HG03135 (cell line): ENCODE results near the gene ADGRA1.
"Not testable (repeated sequence)": the region's sequence is repeated elsewhere in the genome, so short reads cannot be mapped to it uniquely, and the experiment has no call there.

Source experiments
- ATAC-seq: cut with Tn5 transposase; IDR thresholded peaks from one replicate; pipeline ENCODE4 v1.9.1; 2021; ENCODE audit warnings: mild to moderate bottlenecking, moderate library complexity; ENCODE audit not compliant: unreplicated experiment

Gene ADGRA1, protein sequence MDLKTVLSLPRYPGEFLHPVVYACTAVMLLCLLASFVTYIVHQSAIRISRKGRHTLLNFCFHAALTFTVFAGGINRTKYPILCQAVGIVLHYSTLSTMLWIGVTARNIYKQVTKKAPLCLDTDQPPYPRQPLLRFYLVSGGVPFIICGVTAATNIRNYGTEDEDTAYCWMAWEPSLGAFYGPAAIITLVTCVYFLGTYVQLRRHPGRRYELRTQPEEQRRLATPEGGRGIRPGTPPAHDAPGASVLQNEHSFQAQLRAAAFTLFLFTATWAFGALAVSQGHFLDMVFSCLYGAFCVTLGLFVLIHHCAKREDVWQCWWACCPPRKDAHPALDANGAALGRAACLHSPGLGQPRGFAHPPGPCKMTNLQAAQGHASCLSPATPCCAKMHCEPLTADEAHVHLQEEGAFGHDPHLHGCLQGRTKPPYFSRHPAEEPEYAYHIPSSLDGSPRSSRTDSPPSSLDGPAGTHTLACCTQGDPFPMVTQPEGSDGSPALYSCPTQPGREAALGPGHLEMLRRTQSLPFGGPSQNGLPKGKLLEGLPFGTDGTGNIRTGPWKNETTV

DNA sequence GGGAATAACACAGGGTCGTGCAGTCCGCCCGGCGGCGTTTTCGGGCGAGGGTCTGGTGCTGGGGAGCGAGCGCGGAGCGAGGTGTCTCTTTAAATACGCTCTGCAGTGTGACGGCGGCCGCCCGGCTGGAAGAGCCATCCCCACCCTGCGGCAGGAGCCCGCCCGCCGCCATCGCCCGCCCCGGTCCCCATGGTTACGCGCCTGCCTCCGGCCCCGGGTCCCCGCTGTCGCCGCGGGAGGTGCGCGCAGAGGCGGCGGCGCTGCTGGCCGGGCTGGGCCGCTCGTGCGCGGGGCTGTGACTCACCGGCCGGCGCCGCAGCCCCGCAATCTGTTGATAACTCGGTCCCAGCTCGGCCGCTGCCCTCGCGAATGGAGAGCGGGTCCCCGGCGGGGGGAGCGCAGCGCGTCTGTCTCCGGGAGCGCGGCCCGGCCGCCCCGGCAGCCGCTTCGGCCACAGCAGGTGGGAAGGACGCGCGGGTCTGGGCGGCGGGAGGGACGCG, at the start of gene ADGRA1:
Gene ADGRA1, plus strand, starts transcription at position 246 of the 500 bp plus-strand sequence. CDS start 986 bp downstream, outside the sequence.
- no peak for ATAC-seq

DNA sequence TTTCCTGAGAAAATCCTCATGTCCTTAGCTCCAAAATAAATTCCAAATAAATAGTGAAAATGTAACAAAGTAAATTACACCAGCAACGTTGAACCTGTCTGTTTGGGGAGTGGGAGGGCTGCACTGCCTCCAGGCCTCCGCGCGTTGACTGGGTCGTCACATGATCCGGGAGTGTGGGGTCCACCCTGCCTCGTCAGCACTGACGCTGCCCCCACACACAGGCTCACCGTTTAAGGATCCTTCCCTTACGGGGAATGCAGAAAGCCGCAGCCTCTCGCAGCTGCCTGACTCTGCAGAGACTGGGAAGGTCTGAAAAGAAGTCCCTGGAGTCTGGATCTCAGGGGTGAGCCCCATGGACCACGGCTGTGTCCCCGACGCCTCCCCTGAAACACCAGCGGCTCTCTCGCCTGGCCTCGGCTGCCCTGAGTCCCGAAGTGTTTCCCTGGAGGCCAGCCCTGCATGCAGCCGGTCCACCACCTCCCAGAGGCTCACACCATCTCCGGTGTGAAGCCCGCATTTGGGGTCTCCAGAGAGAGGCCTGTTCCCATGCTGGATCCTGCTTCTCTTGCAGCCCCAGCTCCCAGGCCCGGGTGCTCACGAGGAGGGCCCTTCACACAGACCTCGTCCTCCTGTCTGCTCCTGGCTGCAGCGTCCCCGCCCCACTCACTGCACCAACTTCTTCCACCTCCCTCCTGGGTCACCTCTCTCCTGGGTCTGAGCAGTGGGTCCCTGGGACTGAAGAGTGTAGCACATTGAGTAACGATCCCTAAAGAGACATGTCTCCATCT, 49.5 kb upstream of the ADGRA1 start:
- ATAC-seq: no peak

DNA sequence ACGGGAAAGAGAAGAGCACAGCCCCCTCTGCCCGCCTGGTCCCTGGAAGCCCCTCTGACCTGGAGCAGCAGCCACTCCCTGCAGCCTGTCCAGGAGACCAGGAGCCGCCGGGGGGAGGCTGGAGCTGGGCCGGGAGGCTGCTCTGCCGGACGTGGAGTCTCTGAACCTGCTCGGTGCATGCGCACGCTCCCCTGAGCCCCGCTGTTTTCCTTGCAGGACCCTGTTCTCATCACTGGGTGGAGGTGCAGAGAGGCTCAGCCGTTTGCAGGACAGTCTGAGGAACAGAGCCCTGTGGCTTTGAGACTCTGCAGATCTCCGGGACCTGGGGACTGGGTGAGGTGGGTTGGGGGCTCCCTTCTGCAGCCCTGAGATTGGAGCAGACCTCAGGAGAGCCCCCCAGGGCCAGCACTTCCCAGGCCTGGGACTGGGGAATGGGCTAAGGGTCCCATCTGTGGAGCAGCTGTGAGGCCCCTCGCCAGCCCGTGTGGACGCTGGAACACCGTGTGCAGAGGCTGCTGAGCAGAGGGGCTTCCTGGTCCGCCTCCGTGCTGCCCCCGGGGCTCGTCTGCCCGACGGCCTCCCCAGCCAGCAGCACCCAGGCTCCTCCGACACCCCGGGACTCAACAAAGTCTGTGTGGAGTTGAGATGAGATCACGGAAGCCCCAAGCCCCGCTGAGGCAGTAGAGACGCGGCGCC, 48.5 kb upstream of the ADGRA1 start:
- no peak for ATAC-seq

DNA sequence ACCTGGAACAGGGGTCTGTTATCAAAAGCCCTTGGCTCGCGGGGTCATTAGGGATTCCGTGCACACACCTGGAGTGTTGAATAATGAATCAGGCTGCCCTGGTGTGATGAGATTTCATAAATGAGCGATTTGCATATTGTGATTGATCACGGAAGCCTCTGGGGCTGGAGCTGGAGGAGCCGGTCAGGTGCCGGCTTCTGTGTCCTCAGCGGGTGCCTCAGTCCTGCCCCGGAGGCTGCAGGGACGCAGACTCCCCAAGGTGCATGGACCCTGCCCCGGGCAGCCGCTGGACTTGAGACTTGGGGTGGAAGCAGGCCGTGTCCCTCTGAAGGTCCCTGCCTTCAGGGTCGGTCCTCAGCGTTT, 47.9 kb upstream of the ADGRA1 start:
- ATAC-seq: no peak

DNA sequence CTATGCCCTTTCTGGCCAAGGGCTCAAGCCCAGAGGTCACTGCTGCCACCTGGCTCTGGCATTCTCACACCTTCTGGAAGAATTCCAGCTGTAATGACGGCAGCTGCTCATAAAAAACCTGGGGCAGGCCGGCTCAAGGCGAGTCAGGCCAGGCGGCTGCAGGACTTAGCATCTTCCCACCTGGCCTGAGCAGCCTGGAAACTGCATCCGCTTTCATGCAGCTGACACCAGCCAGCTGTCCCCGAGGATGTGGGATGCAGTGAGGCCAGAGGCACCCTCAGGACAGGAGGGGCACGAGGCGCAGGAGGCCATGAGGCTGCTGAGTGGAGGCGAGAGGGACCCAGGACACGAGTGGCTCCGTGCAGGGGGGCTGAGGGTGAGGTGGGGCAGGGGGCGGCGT, 47.5 kb upstream of the ADGRA1 start:
- ATAC-seq: no peak

DNA sequence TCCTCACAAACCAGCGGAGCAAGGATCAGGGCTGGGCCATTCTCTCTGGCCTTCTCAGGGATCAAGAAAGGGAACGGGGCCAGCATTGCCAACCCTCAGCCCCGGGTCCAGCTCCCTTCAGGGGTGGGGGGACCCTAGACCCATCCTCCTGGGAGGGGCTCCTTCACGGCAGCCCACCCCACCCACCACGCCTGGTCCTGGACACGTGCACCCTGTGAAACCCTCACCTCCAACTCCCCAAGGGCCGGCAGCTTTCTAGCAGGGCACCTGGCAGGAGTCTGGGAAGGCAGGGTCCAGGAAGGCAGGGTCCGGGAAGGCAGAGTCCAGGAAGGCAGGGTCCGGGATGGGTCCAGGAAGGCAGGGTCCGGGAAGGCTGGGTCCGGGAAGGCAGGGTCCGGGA, 46.6 kb upstream of the ADGRA1 start:
- ATAC-seq: no peak

DNA sequence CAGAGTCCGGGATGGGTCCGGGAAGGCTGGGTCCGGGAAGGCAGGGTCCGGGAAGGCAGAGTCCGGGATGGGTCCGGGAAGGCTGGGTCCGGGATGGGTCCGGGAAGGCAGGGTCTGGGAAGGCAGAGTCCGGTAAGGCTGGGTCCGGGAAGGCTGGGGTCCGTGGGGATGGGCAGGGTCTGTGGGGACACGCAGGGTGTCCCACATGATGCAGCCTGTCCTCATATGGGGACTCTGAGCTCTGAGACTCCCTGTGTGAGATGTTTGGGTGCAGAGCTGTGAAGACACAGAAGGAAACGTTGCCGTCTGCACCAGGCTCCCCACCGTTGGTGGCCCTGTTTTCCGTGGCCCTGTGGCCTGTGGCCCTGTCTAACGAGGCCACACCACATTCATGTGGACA, 45.7 kb upstream of the ADGRA1 start:
- ATAC-seq: no peak

DNA sequence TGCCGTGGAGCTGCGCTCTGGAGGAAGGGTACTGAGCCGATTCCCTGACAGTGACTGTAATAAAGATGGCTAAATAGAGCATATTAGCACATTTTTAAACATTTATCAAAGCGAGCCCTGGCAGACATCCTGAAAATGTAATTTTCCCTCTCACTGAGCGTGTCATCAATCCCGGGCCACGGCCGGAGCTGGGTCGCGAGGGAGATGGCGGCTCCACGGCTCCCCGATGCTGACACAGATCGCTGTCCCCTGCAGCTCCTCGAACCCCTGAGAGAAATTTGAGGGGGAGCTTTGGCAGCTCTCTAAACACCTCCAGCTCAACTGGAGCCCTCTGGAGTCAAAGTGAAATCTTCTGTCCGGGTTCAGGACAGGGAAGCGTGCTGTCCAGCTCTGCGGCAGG, 44.9 kb upstream of the ADGRA1 start:
- ATAC-seq: no peak

DNA sequence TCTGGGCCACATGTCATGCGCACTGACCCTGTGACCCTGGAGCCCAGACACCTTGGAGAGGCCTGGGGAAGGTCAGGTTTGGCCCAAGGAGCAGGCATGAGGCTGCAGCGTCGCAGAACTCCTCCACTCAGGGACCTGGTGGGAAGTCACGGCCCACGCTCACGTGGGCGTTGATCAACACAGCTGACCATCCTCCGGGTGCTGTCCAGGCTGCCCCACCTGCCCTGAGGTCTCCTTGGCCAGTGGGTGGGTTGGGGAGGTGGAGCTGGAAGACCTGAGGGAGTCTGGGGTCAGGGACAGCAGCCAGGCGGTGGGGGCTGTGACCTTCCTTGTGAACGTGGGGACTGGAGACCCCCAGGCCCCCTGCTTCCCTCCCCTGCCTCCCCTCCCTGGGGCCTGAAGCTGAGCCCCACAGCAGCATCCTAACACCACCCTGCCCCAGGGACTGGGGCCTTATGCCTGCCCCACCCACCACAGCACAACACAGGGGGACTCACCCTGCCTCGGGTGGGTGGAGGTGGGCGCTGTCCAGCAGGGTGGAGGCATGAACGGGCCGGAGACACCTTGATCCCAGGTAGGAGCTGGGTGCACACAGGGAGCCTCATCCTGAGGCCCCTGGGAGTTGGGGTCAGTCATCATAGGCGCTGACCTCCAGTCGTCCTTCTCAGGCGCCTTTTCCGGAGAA, 44.0 kb upstream of the ADGRA1 start:
- no peak for ATAC-seq

DNA sequence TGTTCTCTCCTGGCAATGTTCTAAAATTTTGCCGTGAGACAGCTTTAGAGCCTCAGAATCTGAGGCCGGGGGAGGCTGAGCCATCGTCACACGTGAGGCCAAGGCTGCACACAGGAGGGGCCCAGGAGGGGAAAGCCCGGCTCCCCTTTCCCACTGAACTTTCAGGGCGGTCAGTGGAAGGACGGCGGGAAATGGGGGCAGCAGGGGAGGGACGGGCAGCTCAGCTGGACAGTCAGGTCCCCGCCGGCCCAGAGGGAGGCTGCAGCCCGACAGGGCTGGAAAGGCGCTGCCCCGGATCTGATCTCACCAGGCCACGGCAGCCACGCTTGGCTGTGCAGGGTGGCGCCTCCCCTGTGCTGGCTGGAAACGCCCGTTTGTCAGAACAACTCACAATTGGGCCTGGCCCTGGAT, 43.3 kb upstream of the ADGRA1 start:
- ATAC-seq: no peak

DNA sequence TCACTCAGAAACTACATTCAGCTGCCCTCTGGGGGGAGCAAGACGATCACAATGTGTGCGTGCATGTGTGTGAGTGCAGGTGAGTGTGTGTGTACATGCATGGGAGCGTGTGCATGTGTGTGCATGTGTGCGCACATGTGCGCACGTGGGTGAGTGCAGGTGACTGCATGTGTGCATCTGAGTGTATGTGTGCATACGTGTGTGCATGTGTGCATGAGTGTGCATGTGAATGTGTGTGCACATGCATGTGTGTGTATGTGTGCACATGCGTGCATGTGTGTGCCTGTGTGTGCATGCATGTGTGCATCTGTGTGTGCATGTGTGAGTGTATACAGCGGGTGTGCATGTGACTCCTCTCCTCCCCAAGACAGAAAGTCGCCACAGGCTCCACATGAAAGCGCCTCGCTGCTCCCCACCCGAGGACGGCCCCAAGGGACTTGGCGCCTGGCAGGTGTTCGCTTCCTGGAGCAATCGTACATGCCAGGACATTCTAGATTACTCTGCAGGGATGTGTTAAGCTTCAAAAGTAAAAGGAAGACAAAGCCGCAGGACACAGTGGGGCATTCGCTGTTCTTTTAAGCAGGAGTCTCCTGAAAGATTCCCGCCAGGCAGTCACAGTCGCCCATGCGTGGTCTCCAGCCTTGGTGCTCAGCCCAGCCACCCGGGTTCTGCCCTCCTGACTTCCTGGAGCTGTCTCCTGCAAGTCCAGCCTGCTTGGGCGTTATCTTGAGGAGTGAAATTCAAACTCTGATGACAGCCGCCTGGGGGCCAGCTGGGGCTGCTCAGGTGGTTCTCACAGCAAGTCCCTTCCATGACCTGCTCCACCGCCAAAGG, 42.0 kb upstream of the ADGRA1 start:
- ATAC-seq: no peak

DNA sequence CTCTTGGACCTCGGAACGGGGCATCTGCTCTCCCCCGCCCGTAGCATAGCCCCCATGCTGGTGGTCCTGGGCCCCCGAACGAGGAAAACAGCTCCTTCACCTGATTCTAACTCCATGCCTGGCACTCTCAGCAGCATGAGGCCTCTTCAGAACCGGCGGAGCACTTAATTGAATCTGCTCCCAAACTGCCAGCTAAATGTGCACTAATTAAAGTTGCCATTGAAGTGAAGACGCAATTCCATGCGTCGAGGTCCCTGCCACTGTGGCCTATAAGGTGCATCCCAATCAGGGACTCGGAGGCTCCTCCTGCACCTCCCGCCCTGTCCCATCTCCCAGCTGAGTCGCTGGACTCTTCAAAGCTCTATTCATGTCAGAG, 41.3 kb upstream of the ADGRA1 start:
- no peak for ATAC-seq

DNA sequence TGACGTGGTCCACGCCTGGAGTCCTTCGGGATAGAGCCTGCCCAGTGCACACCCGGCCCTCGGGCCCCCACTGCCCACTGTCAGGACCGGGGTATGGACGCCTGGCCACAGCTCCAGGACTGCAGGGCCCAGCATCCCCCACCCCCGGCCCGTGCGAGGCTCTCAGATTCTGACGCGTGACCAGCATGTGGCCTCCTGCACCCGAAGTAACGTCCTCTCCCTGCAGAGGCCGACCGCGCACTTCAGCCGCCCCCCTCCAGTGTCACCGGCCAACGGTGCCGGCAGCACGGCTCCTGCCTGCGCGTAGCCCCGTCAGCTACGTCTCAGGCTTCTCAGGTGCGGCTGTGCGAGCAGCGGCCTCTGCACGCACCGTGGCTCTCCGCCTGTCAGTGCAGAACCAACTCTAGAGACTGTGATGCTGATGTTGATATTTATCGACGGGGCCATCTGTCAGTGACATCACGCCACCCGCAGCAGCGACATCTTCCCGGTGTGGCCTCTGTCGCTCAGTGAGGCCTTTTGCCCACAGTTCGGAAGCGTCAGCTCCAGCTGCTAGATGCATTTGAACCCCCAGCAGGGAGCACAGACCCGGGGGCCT, 40.1 kb upstream of the ADGRA1 start:
- no peak for ATAC-seq

DNA sequence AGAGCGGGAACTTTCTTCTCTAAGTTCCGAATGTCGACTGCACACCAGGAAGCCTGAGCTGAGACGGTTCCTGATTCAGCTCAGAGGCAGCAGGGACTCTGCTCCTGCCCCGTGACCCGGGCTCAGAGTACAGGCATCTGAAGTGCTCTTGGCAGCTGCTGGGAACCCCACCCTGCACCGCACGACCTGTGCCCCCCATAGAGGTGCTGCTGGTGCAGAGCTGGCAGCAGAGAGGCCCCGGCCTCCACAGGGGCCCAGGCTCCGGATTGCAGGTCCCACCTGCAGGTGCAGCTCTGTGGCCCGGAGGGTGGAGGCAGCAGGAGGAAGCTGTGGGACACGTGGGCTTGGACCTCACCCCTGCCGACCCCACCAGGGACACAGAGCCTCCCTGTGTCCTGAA, 39.5 kb upstream of the ADGRA1 start:
- no peak for ATAC-seq

DNA sequence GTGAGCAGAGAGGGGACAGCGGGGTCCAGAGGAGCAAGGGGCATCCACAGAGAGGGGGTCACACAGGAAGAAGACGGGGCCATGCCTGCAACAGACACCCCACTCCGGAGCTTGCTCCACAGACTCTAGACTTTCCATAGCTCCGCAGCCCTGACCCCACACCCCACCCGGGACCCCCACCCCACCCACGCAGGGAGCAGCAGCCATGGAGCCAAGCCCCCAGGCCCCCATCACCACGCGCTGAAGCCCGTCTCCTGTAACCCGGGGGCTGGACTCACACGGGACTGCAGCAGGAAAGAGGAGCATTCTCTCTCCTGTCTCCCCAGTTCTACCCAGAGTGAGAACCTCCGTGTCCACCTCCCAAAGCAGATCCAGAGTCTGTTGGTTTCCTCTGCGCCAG, 38.8 kb upstream of the ADGRA1 start:
- no peak for ATAC-seq

DNA sequence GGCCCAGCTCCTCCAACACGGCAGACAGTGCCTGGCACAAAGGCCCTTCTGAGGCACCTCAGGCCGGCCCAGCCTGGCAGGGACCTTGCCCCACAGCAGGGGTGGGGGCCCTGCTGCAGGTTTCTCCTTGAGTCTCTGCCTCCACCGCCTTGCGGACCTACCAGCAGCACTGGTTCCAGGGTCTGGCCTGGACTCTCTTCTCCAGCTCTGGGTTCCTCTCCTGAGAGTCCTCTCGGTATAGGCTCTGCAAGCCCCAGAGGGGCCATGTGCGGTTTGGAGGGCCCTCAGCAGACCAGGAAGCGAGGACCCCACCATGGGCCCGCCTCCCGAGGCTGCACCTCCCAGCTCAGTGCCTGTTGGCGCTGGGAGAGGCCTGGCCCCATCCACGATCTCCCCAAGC, 38.1 kb upstream of the ADGRA1 start:
- ATAC-seq: no peak

DNA sequence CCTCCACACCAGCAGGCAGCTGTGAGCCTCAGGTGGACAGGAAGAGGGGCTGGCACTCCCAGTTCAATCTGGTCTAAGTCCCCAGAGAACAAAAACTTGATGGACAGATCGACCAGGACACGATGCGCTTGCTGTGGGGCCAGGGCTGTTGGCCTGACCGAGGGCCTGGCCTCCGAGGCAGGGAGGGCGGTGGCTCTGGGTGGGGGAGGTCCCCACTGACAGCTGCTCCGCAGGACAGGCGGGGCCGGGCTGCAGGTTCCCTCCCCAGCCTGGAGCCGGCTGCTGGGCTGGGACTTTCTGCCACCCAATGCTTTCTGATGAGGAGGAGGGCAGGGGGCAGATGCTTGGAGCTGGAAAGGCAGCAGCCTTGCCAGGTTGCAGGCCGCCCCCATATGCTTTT, 37.4 kb upstream of the ADGRA1 start:
- ATAC-seq: no peak

DNA sequence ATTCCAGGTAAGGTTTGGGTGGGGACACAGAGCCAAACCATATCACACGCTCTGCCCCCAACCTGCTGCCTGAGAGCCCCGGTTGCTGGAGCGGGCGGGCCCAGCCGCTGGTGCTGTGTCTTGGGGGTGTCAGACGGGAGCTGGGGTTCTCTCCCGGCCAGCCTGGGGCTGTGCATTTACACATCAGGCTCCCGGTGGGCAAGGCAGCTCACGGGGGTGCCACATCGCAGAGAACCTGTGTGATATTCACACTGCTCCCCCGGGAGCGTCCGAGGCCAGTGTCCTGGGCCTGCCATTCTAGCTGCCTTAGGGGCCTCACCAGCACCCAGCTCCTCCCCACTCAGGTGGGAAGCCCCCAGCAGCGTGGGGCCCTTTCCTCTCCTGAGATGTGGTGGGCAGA, 35.6 kb upstream of the ADGRA1 start:
- ATAC-seq: no peak

DNA sequence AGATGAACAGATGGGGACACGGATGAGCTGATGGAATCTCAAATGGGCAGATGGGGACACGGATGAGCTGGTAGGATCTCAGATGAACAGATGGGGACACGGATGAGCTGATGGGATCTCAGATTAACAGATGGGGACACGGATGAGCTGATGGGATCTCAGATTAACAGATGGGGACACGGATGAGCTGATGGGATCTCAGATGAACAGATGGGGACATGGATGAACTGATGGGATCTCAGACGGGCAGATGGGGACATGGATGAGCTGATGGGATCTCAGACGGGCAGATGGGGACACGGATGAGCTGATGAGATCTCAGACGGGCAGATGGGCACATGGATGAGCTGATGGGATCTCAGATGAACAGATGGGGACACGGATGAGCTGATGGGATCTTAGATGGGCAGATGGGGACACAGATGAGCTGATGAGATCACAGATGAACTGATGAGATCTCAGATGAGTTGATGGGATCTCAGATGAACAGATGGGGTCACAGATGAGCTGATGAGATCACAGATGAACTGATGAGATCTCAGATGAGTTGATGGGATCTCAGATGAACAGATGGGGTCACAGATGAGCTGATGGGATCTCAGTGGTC, 34.1 kb upstream of the ADGRA1 start:
- ATAC-seq: not testable (repeated sequence)
